ENCODE measurements around the gene SYP. TPM values are rescaled to one million over a fixed set of nuclear protein-coding genes. Genes with fewer than 3 reads are reported as not detected.

The SYP gene
- total and polyA plus RNA-seq, 9 of the 15 experiments (the other 6 are each of a cell fraction or from before 2014, with no cell fraction given), result 0.48 to 5.1 (median 2.6) TPM

DNA sequence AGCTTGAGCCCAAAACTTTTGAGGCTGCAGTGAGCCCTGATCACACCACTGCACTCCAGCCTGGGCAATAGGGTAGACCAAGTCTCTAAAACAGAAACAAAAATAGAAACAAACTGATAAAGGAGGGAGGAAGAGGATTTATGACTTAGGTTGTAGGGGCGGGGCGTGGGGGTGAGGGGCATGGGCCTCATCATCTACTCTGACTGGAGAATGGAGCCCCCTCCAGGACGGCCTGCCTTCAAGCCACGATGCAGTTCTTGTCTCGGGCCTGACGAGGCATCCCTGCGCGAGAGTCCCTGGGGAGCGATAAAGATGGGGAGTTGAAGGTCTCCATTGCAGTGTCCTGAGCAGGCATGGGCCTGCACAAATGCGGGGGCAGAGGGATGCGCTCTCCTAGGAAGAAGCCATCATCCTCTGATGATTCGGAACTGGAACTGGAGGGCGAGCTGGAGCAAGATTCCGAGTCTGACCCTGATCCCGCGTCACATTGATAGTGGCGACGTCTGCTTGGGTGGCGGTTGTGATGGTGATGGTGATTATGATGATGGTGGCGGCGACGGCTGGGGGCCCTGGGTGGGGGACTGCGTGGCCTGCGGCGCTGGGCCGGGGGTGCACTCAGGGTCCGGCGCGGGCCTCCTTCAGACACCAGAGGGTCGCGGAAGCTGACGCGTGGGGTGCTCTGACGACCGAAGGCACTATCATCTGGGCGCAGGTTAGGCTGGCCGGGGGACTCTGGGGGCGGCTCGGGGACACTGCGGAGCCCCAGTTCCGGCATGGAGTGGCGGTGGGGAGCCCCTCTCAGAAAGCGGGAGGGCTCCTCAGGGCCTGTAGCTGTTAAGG, 24.3 kb downstream of the SYP start (continued):
- peak; percentile 30 for TF ChIP-seq RBM22 (IDR thresholded peaks at IDR 0.05; ENCODE audit: low read depth, low read length, poor library complexity, severe bottlenecking)
- TF ChIP-seq KLF13 (tag; IDR thresholded peaks at IDR 0.05; ENCODE audit: borderline replicate concordance, low read depth), result no peak
- no peak for TF ChIP-seq XRCC3 (IDR thresholded peaks at IDR 0.05)
- TF ChIP-seq, protein P1, sequence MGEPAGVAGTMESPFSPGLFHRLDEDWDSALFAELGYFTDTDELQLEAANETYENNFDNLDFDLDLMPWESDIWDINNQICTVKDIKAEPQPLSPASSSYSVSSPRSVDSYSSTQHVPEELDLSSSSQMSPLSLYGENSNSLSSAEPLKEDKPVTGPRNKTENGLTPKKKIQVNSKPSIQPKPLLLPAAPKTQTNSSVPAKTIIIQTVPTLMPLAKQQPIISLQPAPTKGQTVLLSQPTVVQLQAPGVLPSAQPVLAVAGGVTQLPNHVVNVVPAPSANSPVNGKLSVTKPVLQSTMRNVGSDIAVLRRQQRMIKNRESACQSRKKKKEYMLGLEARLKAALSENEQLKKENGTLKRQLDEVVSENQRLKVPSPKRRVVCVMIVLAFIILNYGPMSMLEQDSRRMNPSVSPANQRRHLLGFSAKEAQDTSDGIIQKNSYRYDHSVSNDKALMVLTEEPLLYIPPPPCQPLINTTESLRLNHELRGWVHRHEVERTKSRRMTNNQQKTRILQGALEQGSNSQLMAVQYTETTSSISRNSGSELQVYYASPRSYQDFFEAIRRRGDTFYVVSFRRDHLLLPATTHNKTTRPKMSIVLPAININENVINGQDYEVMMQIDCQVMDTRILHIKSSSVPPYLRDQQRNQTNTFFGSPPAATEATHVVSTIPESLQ (CRISPR knock-in tag; IDR thresholded peaks at IDR 0.05), result no peak
- TF ChIP-seq SNIP1 (IDR thresholded peaks at IDR 0.05; ENCODE audit: low read depth), result no peak
- no peak; the same call in 1 of the 2 replicates for TF ChIP-seq SP1 (CRISPR knock-in tag; IDR thresholded peaks at IDR 0.05)
- TF ChIP-seq POLR2A (conservative IDR thresholded peaks at IDR 0.05), result no peak; the same call in 1 of the 2 replicates
- TF ChIP-seq NFE2L1 (tag; IDR thresholded peaks at IDR 0.05; ENCODE audit: borderline replicate concordance, low read depth), result no peak
- no peak for TF ChIP-seq ZNF197 (CRISPR knock-in tag; IDR thresholded peaks at IDR 0.05; ENCODE audit: low read depth)
- TF ChIP-seq WHSC1 (IDR thresholded peaks at IDR 0.05; ENCODE audit: low read length), result no peak
- no peak for TF ChIP-seq NR2C1 (IDR thresholded peaks at IDR 0.05)
- TF ChIP-seq NR2C1 (tag; IDR thresholded peaks at IDR 0.05), result no peak
- no peak for TF ChIP-seq ZNF444 (CRISPR knock-in tag; IDR thresholded peaks at IDR 0.05)
- TF ChIP-seq, protein P2, sequence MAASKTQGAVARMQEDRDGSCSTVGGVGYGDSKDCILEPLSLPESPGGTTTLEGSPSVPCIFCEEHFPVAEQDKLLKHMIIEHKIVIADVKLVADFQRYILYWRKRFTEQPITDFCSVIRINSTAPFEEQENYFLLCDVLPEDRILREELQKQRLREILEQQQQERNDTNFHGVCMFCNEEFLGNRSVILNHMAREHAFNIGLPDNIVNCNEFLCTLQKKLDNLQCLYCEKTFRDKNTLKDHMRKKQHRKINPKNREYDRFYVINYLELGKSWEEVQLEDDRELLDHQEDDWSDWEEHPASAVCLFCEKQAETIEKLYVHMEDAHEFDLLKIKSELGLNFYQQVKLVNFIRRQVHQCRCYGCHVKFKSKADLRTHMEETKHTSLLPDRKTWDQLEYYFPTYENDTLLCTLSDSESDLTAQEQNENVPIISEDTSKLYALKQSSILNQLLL (CRISPR knock-in tag; IDR thresholded peaks at IDR 0.05; ENCODE audit: borderline replicate concordance), result no peak
- no peak for TF ChIP-seq ZBTB17 (CRISPR knock-in tag; IDR thresholded peaks at IDR 0.05)
- TF ChIP-seq TCF7 (IDR thresholded peaks at IDR 0.05; ENCODE audit: borderline replicate concordance), result no peak
- no peak for TF ChIP-seq PTBP1 (IDR thresholded peaks at IDR 0.05; ENCODE audit: low read depth, low read length)
- TF ChIP-seq BDP1 (IDR thresholded peaks at IDR 0.05; ENCODE audit: insufficient read depth, insufficient read length), result no peak
- no peak for TF ChIP-seq FOXJ2 (tag; IDR thresholded peaks at IDR 0.05)
- no peak for TF ChIP-seq STAT5A (IDR thresholded peaks at IDR 0.05; ENCODE audit: borderline replicate concordance, low read length)
- TF ChIP-seq ZBED1 (IDR thresholded peaks at IDR 0.05), result no peak
- TF ChIP-seq RCOR1 (IDR thresholded peaks at IDR 0.05; ENCODE audit: borderline replicate concordance in 1 of 2, low read depth in 2 of 2, low read length in 2 of 2), result peak in 1 of 2 experiments; percentile 25; a peak in 1 of 4 replicates
